AG08395 (cell line): Measurements from ENCODE around the gene RAB17.

ENCODE experiments used
- DNase-seq: peaks from one replicate; pipeline ENCODE4 v3.0.0; 2012; ENCODE audit warnings: mixed read lengths, low spot score

Gene RAB17

DNA sequence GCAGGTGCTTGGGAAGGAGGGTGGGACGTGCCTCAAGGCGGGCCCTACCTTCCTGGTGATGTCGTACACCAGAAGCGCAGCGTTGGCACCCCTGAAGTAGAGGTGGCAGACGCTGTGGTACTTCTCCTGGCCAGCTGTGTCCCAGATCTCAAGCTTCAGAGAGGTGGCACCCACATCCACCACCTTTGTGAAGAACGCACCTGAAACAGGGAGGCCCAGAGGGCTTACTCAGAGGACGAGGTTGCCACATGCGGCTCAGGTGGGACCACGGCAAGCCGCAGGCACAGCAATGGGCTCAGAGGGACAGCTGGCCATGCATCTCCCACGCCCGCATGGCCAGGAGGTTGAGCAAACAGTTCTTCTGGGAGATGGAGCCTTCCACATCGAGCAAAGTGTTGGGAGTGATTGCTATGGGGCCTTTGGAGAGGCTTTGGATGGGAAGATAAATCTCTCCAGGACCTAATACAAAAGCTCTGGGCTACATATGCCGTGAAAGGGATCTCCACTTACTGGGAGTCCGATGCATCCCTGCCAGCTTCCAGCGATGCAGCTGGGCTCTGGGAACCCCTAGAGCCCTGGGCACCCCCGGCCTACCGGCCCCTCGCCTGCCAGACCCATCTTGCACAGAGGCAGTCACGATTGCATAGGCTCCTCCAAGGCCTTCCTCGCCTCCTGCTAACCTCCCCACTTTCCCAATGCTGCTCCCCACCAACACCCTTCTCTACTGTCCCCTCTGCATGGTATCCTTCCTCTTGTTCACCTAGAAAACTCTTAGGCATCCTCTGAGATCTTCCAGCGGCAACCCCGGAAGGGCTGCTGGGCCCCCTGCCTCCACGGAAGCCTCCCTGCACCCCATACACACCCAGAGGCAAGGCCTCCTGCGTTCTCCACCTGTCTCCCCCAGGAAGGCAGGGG lies 12.3 kb downstream of the RAB17 start:
- DNase-seq = no peak

DNA sequence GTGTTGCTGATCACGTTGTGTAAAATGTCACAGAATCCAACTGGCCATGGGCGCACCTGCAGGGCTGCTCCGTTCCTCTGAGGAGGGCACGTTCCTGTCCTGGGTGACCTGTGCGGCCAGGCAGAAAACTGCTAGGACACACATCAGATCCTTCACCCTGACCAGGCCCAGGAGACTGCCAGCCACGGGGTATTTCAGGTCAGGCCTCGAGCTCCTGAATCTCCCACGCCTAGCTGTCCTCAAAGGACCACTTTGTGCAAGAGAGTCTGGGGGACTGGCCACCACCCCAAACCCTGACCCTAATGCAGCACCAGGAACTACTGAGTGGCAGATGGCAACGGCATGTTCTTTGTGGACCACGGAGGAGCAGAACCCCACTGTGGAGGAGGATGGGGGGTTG lies 13.1 kb downstream of the RAB17 start:
- no peak for DNase-seq

DNA sequence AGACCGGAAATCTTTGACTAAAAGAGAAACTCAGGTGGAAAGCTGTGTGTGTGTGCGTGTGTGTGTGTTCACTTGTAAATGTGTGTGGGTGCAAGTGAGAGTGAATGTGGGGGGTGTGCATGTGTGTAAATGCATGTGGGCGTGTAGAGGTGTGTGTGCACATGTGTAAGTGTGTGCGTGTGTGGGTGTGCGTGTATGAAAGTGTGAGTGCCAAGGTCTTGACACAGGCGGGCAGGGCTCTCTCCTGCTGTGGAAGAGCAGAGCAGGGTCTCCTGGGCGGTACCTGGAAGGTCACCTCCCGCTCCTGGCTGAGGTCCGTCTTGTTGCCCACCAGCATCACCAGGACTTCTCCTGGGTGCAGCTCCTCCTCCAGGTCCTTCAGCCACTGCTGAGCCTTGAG lies 13.6 kb downstream of the RAB17 start:
- DNase-seq = no peak

DNA sequence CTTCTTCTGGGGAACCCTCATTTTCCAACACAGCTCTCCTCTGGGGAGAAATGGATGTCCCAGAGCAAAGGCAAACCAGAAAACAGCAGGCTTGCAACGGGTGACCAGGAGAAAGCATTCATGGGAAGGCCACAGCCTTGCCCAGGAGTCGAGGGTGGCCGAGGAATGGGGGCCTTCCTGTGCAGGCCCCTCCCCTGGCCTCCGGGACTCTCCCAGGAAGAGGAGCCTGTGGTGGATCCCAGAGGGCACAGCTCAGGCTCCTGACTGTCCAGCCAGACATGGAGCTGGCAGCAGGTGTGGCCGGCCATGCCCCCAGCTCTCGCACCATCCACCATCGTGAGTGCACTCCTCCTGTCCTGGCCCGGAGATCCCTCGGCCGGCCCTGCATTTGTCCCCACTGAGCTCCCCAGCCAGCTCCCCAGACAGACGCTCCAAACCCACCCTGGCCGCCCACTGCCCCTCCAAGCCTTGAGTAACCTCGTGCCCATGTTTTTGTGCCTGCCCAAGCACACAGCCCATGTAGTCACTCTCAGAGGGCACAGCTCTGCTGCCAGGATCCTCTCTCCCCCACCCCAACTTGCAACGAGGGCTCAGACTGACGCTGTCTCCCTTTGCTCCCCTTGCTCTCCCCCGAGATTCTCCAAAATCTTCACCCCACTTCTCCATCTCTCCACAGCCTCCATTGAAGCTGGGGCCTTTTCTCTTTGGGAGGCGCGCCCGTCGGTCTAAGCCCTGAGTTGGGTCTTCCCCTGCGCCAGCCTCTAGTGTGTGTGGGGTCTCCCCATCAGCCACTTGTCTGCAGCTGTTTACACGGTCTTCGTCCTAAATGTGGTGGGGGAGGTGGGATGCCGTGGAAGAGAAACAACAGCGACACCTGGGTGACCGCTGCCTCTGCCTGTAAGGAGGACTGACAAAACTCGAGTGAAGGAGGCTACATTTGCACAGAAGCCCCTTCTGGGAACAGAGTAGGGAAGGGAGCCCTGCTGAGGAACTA lies 14.4 kb downstream of the RAB17 start:
- no peak for DNase-seq

- DNase-seq = no peak
Measured at GRCh38 chr2:237574894-237575868, 15.4 kb downstream of the RAB17 start.

- no peak for DNase-seq
Measured at GRCh38 chr2:237574467-237574866, 16.1 kb downstream of the RAB17 start.

- DNase-seq = no peak
Measured at GRCh38 chr2:237573721-237574415, 16.7 kb downstream of the RAB17 start.

DNA sequence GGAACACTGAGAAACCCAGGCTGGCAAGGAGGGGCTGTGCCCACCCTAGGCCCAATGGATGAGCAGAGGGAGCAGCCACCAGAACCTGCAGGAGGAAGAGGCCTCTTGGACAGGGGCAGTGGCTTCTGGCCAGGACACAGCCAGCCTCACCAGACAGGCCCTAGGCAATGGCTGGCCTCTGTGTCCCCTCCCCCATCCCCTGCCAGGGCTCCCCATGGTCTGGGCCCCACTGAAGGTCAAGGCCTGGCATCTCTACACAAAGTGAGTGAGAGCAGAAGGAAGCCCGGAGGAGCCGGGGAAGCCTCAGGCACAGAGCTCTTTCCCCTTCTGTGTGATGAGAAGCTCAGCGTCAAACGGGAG lies 17.8 kb downstream of the RAB17 start:
- no peak for DNase-seq

- peak; percentile 97 for DNase-seq
Measured at GRCh38 chr2:237572021-237572741, 18.4 kb downstream of the RAB17 start.

DNA sequence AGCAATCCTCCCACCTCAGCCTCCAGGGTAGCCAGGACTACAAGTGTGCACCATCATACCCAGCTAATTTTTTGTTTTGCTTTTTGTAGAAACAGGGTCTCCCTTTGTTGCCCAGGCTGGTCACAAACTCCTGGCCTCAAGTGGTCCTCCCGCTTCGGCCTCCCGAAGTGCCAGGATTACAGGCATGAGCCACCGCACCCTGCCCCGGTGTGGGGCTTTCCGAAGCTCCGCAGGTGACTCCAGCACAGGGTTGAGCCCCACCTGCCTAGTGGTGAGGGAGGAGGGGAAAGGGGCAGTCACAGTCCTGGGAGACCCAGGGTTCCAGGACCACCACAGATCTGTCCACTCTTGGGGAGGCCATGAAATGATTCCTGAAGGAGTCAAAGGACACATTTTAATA lies 19.0 kb downstream of the RAB17 start:
- no peak for DNase-seq

GRCh38 chr2:237570776-237571335 lies 19.7 kb downstream of the RAB17 start:
- no peak for DNase-seq

- no peak for DNase-seq
Measured at GRCh38 chr2:237569896-237570295, 20.6 kb downstream of the RAB17 start.

DNA sequence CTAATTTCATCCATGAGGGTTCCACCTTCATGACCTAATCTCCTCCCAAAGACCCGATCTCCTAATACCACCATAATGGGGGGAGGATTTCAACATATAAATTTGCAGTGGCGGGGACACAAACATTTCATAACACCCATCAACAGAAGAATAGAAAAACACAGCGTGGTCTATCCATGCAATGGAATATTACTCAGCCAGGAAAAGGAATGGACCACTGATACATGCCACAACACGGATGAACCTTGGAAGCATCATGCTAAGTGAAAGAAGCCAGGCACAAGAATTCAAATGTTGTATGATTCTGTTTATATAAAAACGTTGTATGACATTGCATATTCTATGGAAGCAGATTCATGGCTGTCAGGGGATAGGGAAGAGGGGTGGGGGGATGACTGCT lies 21.5 kb downstream of the RAB17 start:
- DNase-seq = no peak

- DNase-seq = no peak
Measured at GRCh38 chr2:237568121-237568660, 22.3 kb downstream of the RAB17 start.

DNA sequence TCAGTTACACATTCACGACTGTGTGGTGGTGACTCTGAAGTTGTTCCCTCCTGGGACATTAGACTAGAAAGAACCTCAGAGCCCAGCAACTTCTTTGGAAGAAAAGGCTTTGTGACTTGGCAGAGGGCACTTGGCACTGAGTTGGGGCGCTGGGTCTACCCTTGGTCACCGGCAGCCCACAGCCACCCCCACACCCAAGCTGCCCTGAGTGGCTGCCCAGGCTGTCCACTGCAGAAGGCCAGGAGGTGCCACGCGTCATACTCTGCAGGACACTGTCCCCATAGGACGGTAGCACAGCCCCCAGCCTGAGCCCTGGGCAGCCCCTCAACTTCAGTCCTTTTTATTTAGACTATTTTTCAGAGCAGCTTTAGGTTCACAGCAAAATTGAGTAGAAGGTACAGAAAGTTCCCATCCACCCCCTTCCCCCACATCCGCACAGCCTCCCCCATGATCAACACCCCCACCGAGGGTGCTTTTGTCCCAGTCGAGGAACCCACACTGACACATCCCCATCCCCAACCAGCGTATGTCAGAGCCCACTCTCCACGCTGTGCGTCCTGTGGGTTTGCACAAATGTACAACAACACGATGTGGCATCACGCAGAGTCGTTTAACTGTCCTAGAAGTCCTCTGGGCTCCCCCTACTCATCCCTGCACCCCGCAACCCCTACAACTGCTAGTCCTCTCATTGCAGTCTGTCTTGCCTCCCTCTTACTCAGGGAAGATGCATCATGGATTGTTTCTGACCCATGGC lies 23.1 kb downstream of the RAB17 start:
- no peak for DNase-seq

DNA sequence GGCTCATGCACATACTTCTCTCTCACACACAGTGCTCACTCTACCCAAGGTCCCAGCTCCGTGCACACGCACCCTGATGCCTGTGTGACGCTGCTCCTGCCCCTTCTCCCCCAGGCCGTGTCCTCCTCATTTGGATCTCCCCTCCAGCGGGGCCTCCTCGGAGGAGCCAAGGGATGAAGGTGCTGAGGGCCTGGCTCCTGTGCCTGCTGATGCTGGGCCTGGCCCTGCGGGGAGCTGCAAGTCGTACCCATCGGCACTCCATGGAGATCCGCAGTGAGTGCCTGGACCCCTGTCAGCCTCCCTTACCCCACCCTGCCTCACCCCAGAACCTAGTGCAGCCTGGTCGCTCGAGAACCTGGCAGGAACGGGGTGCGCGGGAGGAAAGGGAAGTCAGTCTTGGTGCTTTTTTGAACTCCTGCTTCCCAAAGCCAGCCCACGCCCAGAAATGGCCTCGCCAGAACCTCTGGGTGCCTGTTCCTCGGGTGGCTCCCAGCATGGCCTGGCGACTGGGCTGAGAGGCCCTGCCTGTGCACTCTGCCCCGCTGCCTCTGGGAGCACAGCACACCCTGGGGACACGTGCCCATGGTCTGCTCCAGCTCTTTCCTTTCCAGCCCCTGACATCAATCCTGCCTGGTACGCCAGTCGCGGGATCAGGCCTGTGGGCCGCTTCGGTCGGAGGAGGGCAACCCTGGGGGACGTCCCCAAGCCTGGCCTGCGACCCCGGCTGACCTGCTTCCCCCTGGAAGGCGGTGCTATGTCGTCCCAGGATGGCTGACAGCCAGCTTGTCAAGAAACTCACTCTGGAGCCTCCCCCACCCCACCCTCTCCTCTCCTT lies 23.9 kb downstream of the RAB17 start, which contains the start of gene PRLH:
TSS of gene PRLH (plus strand) at position 174 of the 835 bp plus-strand sequence. CDS start at position 174, 0 bp downstream.
- DNase-seq = no peak

GRCh38 chr2:237565974-237566373 lies 24.6 kb downstream of the RAB17 start:
- no peak for DNase-seq
